Right lobe of liver (tissue), 4 donors: Measurements from ENCODE around the gene AADACL2.

Source experiments
- CTCF ChIP-seq, 4 donors: fragments of 200-600 bp in 3 of 4; fragments of 450-650 bp in 1 of 4; IDR thresholded peaks; one replicate each; pipeline versions ENCODE4 v1.5.1 to v1.8.0; 2016 to 2022; ENCODE audit warnings: antibody characterized with exemption in 4 of 4, mild to moderate bottlenecking in 2 of 4
- POLR2A ChIP-seq: fragments of 450-650 bp; IDR thresholded peaks from one replicate; pipeline ENCODE4 v1.6.1; 2017; ENCODE audit warnings: antibody characterized with exemption, mild to moderate bottlenecking
- donor health status: DM: no; HTN: no; CAD: no.
- donor health status: DM: no; HTN: no; CAD: no.
- donor health status: DM: no; HTN: yes; CAD: no.

- no peak for TF ChIP-seq POLR2A
- TF ChIP-seq CTCF (IDR thresholded peaks at IDR 0.05) = no peak
Observed at GRCh38 chr3:151724576-151725562, 8.9 kb upstream of the AADACL2 start.
